Kidney tubule cell (primary cell): ENCODE results near the gene KRT85.
"Not testable (repeated sequence)": the region's sequence is repeated elsewhere in the genome, so short reads cannot be mapped to it uniquely, and the experiment has no call there.

Source experiments
- DNase-seq: peaks from one replicate; pipeline ENCODE4 v3.0.0-alpha.2; 2018; ENCODE audit warnings: low spot score

The KRT85 gene

GRCh38 chr12:52347551-52348510 is 19.4 kb downstream of the KRT85 start:
- DNase-seq, result no peak

DNA sequence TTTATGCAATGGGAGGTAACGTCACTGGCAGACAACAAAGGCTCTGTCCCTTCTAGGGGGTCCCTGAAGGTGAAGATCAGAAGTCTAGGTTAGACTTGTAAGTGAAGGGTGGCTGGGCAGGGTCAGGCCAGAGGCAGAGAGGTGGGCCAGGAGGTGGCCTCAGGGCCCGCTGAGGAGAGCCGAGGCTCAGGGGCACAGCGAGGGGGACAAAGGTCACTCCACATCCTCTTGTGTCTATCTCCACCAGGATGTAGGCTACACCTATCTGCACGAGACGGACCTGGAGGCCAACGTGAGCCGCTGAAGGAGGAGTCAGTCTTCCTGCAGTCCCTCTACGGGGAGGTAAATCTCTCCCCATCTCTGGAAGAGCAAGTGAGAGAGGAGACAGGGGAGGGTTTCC is 20.3 kb downstream of the KRT85 start:
- DNase-seq, result no peak

- DNase-seq, result peak; percentile 13
Observed at GRCh38 chr12:52346593-52346992, 20.7 kb downstream of the KRT85 start.

DNA sequence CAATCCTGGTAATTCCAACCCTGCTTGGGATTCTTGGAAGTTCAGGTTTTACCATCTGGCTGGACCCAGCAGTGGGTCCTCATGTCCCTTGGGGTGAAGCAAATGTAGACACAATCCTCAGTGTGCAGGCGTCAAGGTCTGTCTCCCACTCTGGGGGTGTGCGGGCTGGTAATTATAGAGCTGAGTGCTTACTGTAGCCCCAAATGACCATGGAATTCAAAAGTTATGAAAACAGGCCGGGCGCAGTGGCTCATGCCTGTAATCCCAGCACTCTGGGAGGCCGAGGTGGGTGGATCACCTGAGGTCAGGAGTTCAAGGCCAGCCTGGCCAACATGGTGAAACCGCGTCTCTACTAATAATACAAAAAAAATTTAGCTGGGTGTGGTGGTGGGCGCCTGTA is 22.2 kb downstream of the KRT85 start:
- not testable (repeated sequence) for DNase-seq

DNA sequence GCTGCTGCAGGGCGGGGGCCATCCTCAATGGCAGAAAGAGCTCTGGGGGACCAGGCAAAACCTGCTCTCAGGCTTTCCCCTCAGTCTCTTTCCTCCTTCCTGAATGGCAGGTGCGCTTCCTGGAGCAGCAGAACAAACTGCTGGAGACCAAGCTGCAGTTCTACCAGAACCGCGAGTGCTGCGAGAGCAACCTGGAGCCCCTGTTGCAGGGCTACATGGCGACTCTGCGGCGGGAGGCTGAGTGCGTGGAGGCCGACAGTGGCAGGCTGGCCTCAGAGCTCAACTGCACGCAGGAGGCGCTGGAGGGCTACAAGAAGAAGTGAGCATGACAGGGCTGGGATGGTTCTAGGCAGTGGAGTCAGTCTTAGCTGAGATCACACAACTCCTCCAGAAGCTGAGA is 23.2 kb downstream of the KRT85 start:
- DNase-seq, result no peak

- DNase-seq, result no peak
Observed at GRCh38 chr12:52343550-52343949, 23.7 kb downstream of the KRT85 start.

DNA sequence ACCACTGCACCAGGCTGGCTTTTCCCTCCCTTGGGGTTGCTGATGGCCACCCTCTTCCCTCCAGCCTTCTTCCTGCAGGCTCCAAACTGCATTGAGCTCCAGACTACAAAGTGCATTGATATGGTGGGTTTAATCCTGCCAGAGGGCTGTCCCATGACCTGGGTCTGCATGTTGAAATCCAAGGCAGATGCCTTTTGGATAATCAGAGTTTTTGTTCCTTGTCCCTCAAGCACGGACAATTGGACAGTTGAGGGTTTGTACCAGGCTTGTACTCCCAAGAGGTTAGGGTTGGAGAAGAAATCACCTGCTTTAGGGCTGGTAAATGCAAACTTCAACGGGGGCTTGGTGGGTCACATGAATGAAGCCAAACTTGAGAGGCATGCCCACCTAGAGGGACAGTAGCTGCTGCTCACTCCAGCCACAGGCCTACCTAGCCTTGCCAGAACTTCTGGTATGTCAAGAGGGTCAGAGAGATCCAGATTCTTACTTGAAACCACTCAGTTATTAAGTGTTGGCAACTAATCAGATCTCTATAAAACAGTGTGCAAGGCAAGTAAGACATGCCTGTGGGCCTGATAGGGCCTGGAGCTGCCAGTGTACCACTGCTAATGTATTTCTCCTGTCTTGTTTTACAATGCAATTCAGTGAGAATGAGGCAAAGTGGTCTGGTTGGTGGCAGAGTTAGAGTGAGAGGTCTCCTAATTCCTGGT is 24.3 kb downstream of the KRT85 start:
- DNase-seq, result no peak

- DNase-seq, result no peak
Observed at GRCh38 chr12:52341066-52341580, 26.2 kb downstream of the KRT85 start.

- DNase-seq, result no peak
Observed at GRCh38 chr12:52338241-52338960, 28.9 kb downstream of the KRT85 start.

DNA sequence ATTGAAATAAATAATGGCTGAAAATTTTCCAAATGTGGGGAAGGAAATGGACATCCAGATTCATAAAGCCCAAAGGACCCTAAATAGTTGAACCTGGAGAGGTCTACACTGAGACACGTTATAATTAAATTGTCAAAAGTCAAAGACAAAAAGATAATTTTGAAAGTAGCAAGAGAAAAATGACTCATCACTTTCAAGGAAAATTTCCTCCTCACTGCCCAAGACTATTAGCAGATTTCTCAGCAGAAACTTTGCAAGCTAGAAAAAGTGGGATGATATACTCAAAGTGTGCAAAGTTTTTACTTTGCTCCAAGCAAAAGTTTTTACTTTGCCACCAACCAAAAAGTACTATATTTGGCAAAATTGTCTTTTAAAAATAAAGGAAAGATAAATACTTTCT is 30.2 kb downstream of the KRT85 start:
- DNase-seq, result peak; percentile 18

DNA sequence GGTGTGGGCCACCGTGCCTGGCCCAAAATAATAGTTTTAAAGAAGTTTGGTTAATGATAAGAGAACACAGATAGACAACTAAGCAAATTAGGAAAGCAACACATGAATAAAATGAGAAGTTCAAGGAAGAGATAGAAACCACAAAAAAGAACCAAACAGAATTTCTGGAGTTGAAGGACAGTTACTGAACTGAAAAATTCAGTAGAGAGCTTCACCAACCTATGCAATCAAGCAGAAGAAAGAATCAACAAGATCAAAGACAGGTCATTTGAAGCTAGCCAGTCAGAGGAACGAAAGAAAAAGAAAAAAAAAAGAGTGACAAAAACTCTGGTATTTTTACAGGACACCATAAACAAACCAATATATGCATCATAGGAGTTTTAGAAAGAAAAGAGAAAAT is 30.6 kb downstream of the KRT85 start:
- no peak for DNase-seq

DNA sequence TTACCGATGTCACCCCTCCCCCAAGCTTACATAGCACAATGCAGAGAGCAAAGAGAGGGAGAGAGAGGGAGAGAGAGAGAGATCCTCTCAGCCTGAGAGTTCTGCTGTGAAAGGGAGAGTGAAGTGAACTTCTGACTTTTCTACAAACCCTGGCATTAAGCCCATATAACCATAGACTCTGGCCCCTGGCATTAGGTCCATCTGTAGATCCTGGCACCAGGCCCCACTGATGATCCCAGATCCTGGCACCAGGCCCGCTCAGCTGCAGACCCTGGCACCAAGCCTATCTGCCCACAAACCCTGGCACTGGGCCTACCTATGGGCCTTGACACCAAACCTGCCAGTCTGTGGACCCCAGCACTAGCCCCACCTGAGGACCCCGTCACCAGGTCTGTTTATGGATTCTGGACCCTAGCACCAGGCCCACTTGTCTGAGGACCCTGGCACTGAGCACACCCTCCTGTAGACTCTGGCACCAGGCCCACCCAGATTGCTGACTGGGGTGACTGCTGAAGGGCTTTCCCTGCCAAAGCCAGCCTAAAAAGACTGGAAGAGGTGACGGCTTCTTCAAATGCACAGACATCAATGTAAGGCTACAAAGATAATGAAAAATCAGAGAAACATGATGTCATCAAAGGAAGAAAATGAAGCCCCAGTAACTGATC is 31.6 kb downstream of the KRT85 start:
- DNase-seq, result no peak

GRCh38 chr12:52334185-52334584 is 33.1 kb downstream of the KRT85 start:
- no peak for DNase-seq

DNA sequence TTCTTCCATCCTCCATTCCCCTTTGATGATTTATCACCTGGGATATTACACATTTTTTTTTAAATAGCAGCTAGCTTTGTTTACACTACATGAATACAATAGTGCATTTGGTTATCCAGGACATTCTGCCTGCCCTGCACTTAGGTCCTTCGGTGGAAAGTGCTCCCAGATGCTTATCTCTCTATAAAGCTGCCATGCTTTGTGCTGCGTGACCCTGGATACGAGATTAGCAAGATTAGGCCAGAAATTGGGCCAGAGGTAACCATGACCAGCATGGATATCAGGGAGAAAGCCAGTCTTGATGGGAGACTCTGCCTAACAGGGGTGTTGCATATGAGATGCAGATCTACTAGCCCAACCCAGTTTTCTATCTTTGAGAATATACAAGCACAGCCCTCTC is 34.0 kb downstream of the KRT85 start:
- DNase-seq, result no peak

DNA sequence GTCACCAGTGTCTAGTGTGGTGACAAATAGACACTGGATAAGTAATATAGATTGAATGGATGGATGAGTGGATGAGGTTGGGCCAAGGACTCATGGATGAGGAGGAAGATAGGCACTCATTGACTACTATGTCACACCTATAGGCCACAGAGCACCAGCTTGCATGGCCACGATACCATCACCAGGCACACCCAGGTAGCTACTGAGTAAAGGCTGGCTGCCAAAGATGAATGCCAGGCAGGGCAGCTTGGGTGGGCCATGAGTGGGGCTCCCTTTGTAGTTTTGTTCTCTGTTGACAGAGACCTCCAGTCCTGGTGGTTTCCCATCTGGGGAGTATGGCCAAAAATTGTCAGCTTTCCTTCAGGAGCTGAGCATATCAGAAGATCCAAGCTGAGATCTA is 34.9 kb downstream of the KRT85 start:
- no peak for DNase-seq

DNA sequence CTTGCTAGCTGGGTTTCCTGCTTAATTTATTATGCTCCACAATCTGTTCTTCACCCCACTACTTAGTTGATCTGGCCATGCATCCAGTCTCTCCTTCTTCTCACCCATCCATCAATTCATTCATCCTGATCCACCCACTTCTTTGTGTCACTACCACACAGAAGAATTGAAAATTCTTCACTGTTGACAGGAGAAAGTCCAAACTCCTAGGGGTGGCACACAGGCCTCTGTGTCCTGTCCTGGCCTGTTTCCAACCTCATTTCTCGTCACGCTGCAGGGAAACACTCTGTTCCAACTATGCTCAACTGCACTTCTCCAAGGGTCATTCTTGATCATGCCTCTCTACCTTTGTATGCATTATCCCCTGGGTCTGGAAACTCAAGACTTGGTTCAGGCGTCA is 35.4 kb downstream of the KRT85 start:
- DNase-seq, result no peak

GRCh38 chr12:52331039-52331438 is 36.2 kb downstream of the KRT85 start:
- no peak for DNase-seq

DNA sequence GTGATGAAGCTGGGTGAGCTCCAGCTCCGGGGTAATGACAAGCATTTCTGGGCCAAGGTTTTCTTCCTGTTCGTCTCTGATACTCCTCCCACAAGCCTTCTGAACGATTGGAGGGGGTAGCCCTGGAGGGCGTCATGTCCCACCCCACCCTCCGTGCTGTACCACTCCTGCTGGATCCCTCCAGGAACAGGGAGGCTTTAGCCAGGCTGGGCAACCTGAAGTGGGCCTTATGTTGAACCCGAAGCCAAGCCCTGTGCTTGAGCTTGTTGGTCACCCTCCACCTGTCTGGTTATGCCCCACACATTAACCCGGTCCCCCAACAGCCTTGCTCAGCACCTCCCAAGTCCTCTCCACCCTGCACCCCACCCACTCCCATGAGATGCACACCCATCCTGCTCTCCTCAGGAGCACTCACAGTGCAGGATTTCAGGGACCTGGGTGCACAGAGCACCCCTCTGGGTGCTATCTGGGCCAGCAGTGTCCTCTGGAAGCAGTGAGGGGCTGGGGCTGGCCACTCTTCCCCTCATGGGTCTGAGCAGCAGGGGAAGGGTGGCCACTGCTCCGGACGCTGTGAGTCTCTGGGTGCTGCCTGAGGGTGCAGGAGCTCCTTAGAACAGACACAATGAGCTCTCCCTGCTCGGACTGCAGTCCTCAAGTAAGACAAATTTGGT is 39.3 kb downstream of the KRT85 start:
- no peak for DNase-seq

- peak; percentile 97 for DNase-seq
Observed at GRCh38 chr12:52327052-52327829, 40.0 kb downstream of the KRT85 start.

- no peak for DNase-seq
Observed at GRCh38 chr12:52324153-52324444, 43.2 kb downstream of the KRT85 start.
